ENCODE data around the gene CDH4.

DNA sequence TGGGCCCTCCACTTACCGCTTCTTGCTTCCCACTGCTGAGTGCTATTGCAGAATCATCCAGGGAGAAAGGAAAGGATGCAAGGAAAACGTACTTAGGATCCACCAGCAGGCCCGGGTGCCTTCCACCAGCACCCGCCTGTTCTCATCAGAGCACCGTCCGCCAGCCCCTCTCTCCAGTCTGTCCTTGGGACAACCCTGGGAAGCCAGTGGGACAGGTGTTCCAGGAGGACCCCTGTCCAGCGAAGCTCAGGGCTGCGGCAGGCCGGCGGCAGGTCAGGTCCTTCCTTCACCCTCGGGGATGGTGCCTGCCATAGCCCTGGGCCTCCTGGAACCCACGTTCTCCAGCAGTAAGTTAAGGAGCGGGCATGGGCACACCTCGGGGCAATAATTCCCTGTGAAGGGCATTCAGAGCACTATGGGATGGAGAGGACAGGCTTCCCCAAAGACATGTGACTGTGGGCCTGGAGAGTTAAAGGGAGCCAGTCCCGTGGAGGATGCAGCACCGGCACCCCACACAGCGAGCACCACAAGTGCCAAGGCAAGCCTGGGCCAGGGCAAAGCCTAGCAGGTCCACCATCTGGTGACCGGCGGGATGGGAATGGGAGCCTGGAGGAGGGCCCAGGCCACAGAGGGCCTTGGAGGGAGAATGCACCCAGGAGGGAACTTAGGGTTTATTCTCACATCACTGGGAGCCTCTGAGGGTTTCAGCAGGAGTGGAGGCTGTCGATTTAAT is 416.9 kb downstream of the CDH4 start:
- TF ChIP-seq, protein P1, sequence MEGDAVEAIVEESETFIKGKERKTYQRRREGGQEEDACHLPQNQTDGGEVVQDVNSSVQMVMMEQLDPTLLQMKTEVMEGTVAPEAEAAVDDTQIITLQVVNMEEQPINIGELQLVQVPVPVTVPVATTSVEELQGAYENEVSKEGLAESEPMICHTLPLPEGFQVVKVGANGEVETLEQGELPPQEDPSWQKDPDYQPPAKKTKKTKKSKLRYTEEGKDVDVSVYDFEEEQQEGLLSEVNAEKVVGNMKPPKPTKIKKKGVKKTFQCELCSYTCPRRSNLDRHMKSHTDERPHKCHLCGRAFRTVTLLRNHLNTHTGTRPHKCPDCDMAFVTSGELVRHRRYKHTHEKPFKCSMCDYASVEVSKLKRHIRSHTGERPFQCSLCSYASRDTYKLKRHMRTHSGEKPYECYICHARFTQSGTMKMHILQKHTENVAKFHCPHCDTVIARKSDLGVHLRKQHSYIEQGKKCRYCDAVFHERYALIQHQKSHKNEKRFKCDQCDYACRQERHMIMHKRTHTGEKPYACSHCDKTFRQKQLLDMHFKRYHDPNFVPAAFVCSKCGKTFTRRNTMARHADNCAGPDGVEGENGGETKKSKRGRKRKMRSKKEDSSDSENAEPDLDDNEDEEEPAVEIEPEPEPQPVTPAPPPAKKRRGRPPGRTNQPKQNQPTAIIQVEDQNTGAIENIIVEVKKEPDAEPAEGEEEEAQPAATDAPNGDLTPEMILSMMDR (IDR thresholded peaks at IDR 0.05) = no peak
- TF ChIP-seq POLR2AphosphoS5 (IDR thresholded peaks at IDR 0.05) = no peak
